H1 (cell line): ENCODE measurements around the gene H1-8. TPM values are rescaled to one million over a fixed set of nuclear protein-coding genes. Genes with fewer than 3 reads are reported as not detected.

Source experiments
- CREB1 ChIP-seq: IDR thresholded peaks from 2 replicates; pipeline ENCODE4 v1.6.1; 2012; ENCODE audit warnings: inconsistent platforms
- EGR1 ChIP-seq: IDR thresholded peaks from 2 replicates; pipeline ENCODE4 v1.6.1; 2011; ENCODE audit warnings: low read depth, low read length, borderline replicate concordance
- FOSL1 ChIP-seq: IDR thresholded peaks from 2 replicates; pipeline ENCODE4 v1.6.1; 2011; ENCODE audit warnings: mild to moderate bottlenecking, low read depth, low read length, moderate library complexity; ENCODE audit not compliant: insufficient read depth
- SAP30 ChIP-seq: fragments of 300-600 bp; sonication (generic); IDR thresholded peaks from 2 replicates; pipeline ENCODE4 v1.7.1; 2012; ENCODE audit warnings: low read length, moderate library complexity, mild to moderate bottlenecking, inconsistent platforms; ENCODE audit not compliant: insufficient read depth, insufficient replicate concordance
- ZNF274 ChIP-seq: IDR thresholded peaks from 2 replicates; pipeline ENCODE4 v1.7.0; 2012; ENCODE audit warnings: low read length, borderline replicate concordance; ENCODE audit errors: extremely low read depth
- polyA plus RNA-seq, 7 experiments: library from polyadenylated mRNA; depleted of rRNA in 3 of 7; stranded (reverse) in 5 of 7; unstranded in 2 of 7; fragments of >200 nt in 5 of 7; fragments of 200-250 nt in 2 of 7; gene quantifications; 1 replicate in 5 of 7; 2 replicates in 1 of 7; 4 replicates in 1 of 7; pipeline versions ENCODE4 v1.2.1 to v1.2.3, GENCODE V29; 2011 to 2013; ENCODE audit warnings: missing spikeins in 2 of 7, mixed read lengths in 2 of 7
- total RNA-seq: library from RNA; stranded (reverse); fragmentation: NEBNext Ultra II Directional; extraction: Animal tissue kit (Norgen Biotek cat#: 25700); gene quantifications from 2 replicates; pipeline ENCODE4 v1.2.1, GENCODE V29; 2021

Gene H1-8
- total and polyA plus RNA-seq, 2 of the 8 experiments (the other 6 are each of a cell fraction or from before 2014, with no cell fraction given) = not detected

DNA sequence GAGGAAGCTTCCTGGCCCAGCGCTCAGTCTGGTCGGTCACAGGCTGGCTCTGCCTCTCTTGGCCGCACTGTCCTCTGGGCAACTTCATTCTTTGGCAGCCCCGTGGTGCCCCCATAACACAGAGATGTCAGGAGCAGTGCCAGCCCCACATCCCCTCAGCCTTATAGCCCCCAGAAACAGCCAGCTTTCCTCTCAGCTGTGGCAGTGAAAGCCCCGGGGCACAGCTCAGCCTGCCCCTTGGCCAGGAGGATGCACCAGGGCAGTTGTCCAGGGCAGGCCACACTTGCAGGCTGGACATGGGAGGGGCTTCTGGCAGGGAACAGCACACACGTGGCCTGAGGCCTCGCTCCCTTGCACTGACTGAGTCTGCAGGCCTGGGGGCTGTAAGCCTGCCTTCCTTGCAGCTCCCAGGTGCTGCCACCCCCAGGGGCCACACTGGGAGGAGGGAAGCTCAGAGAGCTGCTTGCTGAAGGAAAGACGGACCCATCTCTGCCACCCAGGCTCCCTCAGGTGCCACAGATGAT, 24.9 kb upstream of the H1-8 start (continued):
- TF ChIP-seq EGR1 (no peak), SAP30 (no peak), FOSL1 (no peak), ZNF274 (no peak), CREB1 (no peak)
